ENCODE data around the gene PTPN2.

PTPN2 gene

DNA sequence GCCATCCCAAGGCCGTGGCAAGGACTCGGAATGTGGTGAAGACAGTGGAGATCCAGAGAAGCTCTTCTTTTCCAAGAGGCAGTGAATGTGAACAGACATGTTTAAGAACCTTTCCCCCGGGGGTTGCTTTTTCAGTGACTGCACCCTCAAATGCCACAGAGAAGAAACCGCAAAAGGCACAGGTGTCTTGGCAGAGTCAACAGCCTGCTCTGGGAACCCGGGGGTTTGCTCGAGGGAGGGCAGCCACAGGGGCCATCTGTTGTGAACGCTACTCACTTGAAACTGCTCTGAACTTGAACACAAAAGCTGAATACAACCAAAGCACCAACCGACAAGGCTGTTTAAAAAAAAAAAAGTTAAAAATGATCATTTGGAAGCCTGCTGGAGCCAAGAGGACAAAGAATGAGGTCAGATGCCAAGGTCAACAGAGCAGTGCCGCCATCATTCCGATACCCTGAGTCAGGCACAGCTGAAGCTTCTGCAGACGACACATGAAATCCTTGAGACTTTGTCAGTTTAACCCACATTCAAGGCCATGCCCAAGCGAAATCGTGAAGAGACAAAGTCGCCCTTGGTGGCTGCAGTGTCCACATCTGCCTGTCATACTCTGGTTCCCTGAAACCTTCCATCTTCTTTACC lies 133.8 kb downstream of the PTPN2 start:
- in situ Hi-C loops (cut with MboI; ENCODE audit: low sequenced_read_pairs), result no loop called here

DNA sequence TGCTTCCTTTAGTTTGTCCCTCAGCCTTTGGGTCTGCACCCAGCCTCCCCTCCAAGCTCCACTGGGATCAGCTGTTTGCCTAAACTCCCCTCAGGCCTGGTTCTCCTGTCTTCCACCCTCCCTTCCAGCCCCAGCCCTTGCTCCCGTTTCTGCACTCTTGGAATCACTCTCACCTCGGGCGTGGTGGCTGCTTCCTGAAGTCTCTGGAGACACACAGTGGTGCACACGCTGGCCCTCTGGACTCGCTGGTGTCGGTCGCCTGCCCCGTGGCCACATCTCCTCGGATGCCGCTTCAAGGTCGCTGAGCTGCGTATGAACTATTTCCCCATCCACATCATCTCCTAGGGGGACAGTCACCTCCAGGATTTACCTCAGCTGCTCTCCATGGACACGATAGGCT lies 134.9 kb downstream of the PTPN2 start:
- in situ Hi-C loops (cut with MboI; ENCODE audit: low sequenced_read_pairs), result loop anchor here (25.0 kb wide), 2 partner anchors 188 to 413 kb away; partner anchors contain the start of gene SEH1L

DNA sequence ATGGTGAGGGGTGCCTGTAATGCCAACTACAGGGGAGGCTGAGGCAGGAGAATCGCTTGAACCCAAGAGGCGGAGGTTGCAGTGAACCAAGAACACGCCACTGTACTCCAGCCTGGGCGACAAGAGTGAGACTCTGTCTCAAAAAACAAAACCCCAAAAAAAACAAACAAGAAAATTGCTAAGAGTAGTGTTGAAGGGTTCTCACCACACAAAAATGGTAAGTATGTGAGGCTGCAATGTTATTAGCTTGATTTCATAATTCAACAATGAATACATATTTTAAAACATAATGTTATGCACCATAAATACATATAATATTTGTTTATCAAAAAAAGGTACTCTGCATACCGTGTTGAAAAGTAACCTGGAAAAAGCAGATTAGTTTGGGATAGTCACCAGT lies 135.4 kb downstream of the PTPN2 start:
- in situ Hi-C loops (cut with MboI; ENCODE audit: low sequenced_read_pairs), result loop anchor here (25.0 kb wide), 2 partner anchors 189 to 414 kb away; partner anchors contain the start of gene SEH1L

GRCh38 chr18:12747530-12748315 lies 136.3 kb downstream of the PTPN2 start:
- in situ Hi-C loops (cut with MboI; ENCODE audit: low sequenced_read_pairs), result loop anchor here (25.0 kb wide), 2 partner anchors 190 to 415 kb away; partner anchors contain the start of gene SEH1L

DNA sequence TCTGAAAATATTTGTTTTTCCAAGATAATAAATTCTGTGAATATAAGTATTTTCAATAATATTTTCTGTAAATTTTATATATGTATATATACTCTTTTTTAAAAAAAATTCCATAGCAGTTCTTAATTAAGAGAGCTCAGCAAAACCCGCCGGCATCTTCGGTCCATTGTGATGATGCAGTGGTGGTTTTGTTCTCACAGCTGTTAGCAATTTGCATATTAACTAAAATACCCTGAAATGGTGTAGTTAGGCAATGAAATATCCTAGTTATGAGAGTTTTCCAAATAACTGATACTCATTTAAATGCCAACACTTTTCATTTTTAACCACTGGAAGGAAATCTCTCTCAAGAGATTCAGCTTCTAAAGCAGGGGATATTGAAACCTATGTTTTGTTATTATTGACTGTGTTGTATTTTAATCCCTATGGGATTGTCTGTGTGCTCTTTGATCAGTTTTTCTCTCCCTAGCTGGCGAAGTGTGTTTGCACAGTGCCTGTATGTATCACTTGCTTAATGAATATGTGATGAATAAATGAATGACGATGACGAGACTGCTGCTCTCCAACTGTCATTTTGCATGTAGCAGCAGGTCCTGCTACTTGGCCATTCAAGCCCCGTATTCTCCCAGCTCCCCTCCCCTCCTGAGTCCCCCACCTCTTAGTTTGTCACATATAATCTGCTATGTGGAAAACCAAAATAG lies 138.8 kb downstream of the PTPN2 start:
- in situ Hi-C loops (cut with MboI; ENCODE audit: low sequenced_read_pairs), result loop anchor here (25.0 kb wide), 2 partner anchors 192 to 417 kb away; partner anchors contain the start of gene SEH1L

GRCh38 chr18:12744103-12744502 lies 139.9 kb downstream of the PTPN2 start:
- in situ Hi-C loops (cut with MboI; ENCODE audit: low sequenced_read_pairs), result loop anchor here (25.0 kb wide), 2 partner anchors 193 to 418 kb away; partner anchors contain the start of gene SEH1L

GRCh38 chr18:12742453-12742852 lies 141.6 kb downstream of the PTPN2 start:
- in situ Hi-C loops (cut with MboI; ENCODE audit: low sequenced_read_pairs), result loop anchor here (25.0 kb wide), 2 partner anchors 195 to 420 kb away; partner anchors contain the start of gene SEH1L

All from HL-60/S4 treated with phorbol 12-myristate 13-acetate at 8.2 ng/mL for 4 days and 3 days (cell line).